WERI-Rb-1 (cell line): ENCODE results near the gene CEBPB.

Source experiments
- DNase-seq: peaks from one replicate; pipeline ENCODE4 v3.0.0-alpha.2; 2020
- H3K27ac ChIP-seq: fragments of 250-450 bp; sonication (Bioruptor Pico); 2 replicates; pipeline ENCODE4 v1.5.1; 2020; ENCODE audit warnings: mild to moderate bottlenecking, moderate library complexity
- H3K27me3 ChIP-seq: fragments of 250-450 bp; sonication (Bioruptor Pico); 2 replicates; pipeline ENCODE4 v1.5.1; 2021; ENCODE audit warnings: mild to moderate bottlenecking, low read depth, moderate library complexity; ENCODE audit not compliant: insufficient read depth, severe bottlenecking
- H3K36me3 ChIP-seq: fragments of 250-450 bp; sonication (Bioruptor Pico); 2 replicates; pipeline ENCODE4 v1.5.1; 2020; ENCODE audit warnings: mild to moderate bottlenecking, moderate library complexity
- H3K4me3 ChIP-seq: 2 replicates; pipeline ENCODE4 v1.5.1; 2011; ENCODE audit warnings: low read depth, mild to moderate bottlenecking, control low read depth, low read length
- H3K9me3 ChIP-seq: fragments of 250-450 bp; sonication (Bioruptor Pico); 2 replicates; pipeline ENCODE4 v1.5.1; 2021; ENCODE audit warnings: mild to moderate bottlenecking, moderate library complexity; ENCODE audit not compliant: severe bottlenecking
- TF ChIP-seq, protein P1 (sequence below): IDR thresholded peaks from 2 replicates; pipeline ENCODE4 v1.5.1; 2011; ENCODE audit warnings: low read depth, mild to moderate bottlenecking, control low read depth, inconsistent platforms, low read length

The CEBPB gene

DNA sequence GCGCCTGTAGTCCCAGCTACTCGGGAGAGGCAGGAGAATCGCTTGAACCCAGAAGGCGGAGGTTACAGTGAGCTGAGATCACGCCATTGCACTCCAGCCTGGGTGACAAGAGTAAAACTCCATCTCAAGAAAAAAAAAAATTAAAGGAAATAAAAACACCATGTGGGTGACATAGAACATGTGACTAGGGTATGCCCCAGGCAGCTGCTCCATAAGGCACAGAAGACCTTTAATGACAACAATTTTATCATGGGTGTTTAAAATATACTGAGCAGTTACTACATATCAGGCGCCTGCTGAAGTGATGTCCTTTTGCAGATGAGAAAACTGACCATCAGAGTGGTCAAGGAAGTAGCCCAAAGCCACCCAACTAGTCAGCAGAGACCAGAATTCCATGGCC is 45.1 kb upstream of the CEBPB start:
- DNase-seq = no peak
- TF ChIP-seq, protein P1, sequence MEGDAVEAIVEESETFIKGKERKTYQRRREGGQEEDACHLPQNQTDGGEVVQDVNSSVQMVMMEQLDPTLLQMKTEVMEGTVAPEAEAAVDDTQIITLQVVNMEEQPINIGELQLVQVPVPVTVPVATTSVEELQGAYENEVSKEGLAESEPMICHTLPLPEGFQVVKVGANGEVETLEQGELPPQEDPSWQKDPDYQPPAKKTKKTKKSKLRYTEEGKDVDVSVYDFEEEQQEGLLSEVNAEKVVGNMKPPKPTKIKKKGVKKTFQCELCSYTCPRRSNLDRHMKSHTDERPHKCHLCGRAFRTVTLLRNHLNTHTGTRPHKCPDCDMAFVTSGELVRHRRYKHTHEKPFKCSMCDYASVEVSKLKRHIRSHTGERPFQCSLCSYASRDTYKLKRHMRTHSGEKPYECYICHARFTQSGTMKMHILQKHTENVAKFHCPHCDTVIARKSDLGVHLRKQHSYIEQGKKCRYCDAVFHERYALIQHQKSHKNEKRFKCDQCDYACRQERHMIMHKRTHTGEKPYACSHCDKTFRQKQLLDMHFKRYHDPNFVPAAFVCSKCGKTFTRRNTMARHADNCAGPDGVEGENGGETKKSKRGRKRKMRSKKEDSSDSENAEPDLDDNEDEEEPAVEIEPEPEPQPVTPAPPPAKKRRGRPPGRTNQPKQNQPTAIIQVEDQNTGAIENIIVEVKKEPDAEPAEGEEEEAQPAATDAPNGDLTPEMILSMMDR = no peak
- H3K36me3 ChIP-seq = peaks cover 34% of the 10 kb centered on the region
- no peaks in the 10 kb centered on the region for H3K27me3 ChIP-seq
- no peak overlapping the region for H3K4me3 ChIP-seq
- H3K27ac ChIP-seq = no peak overlapping the region
- H3K9me3 ChIP-seq = no peaks in the 10 kb centered on the region

DNA sequence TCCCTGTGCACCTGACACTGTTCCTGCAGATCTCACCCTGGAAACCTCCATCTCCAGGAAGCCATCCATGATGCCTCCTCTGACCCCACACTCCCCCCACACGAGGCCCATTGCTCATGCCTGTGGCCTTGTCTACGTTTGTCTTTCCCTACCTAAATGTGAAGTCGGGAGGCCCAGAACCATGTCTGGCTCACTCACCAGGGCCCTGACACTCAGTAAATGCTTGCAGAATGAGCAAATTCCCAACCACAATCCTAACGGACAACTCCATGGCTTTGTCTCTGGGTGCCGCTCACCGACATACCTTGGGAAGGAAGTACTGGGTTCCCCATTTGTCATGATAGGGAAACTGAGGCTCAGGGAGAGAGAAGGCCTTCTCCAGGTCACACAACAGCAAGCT is 44.4 kb upstream of the CEBPB start:
- Histone ChIP-seq H3K27me3 (no peaks in the 10 kb centered on the region), H3K9me3 (no peaks in the 10 kb centered on the region), H3K36me3 (peaks cover 33% of the 10 kb centered on the region), H3K4me3 (no peak overlapping the region), H3K27ac (no peak overlapping the region)
- no peak for DNase-seq
- TF ChIP-seq, protein P1 = no peak

DNA sequence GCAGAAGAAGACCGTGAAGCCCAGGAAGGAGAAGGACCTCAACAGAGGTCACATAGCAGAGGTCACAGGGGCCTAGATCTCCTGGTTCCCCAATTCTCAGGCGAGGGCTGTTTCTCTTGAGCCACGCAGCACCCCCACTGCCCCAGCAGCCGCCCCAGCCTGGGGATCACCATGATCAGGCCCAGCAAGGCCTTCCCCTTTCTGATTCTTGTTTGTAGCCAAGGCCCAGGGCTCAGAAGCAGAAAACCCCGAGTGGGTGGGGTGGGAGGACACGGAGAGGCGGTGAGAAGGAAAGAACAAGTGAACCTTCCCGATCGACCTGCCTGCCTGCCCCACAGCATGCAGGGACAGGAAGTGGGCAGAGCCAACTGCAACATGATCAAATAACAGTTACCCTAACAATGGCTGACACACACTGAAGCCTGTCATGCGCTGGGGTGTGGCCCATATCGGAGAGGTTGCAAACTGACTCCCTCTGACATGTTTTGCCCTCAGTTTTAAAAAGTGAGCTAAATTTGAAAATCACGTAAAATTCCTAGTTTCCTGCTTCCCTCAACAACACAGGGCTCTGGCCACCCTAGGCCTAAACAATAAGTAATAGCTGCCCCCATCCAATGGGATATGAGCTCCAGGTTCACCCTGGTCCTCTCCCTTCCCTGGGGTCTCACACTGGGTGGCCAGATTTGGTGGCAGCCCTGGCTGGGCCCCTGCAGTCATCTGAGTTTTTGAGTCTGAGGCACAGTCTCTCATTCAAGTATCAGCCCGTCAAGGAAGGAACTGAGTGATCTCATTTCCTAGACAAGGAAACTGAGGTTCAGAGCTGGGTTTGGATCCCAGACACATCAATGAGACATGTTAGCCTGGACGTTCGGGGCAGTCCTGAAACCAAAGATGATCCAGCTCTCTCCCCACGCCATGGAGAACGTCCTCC is 43.6 kb upstream of the CEBPB start:
- DNase-seq = no peak
- Histone ChIP-seq H3K36me3 (peaks cover 29% of the 10 kb centered on the region), H3K4me3 (no peak overlapping the region), H3K9me3 (no peaks in the 10 kb centered on the region), H3K27me3 (no peaks in the 10 kb centered on the region), H3K27ac (no peak overlapping the region)
- TF ChIP-seq, protein P1 = no peak

GRCh38 chr20:50149481-50150254 is 41.0 kb upstream of the CEBPB start:
- no peak for DNase-seq
- TF ChIP-seq, protein P1 = no peak
- Histone ChIP-seq H3K9me3 (no peaks in the 10 kb centered on the region), H3K27ac (no peak overlapping the region), H3K4me3 (no peak overlapping the region), H3K27me3 (no peaks in the 10 kb centered on the region), H3K36me3 (peaks cover 19% of the 10 kb centered on the region)

- Histone ChIP-seq H3K36me3 (peaks cover 19% of the 10 kb centered on the region), H3K27ac (no peak overlapping the region), H3K4me3 (no peak overlapping the region), H3K9me3 (no peaks in the 10 kb centered on the region), H3K27me3 (no peaks in the 10 kb centered on the region)
- DNase-seq = no peak
- TF ChIP-seq, protein P1 = no peak
These were observed 39.4 kb upstream of the CEBPB start for GRCh38 chr20:50151034-50151743.
